ENCODE results near the gene GTF2A1L.
"Not testable (repeated sequence)": the region's sequence is repeated elsewhere in the genome, so short reads cannot be mapped to it uniquely, and the experiment has no call there.

GTF2A1L gene

GRCh38 chr2:48699348-48699930 lies 81.8 kb downstream of the GTF2A1L start:
- DNase-seq (ENCODE audit: low read depth) = no peak

- DNase-seq (ENCODE audit: low read depth) = not testable (repeated sequence)
Measured at GRCh38 chr2:48703621-48704020, 86.0 kb downstream of the GTF2A1L start.

DNA sequence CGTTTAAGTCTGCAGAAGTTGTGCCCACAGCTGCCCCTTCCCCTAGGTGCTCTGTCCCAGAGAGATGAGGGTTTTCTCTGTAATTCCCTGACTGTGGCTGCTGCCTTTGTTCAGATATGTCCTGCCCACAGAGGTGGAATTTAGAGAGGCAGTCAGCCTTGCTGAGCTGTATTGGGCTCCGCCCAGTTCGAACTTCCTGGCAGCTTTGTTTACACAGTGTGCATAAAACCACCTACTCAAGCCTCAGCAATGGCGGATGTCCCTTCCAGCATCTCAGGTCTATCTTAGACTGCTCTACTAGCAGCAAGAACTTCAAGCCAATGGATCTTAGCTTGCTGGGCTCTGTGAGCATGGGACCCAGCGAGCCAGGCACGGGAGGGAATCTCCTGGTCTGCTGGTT lies 89.8 kb downstream of the GTF2A1L start:
- DNase-seq (ENCODE audit: low read depth) = no peak

GRCh38 chr2:48709096-48710034 lies 91.7 kb downstream of the GTF2A1L start:
- DNase-seq (ENCODE audit: low read depth) = no peak

GRCh38 chr2:48711343-48711742 lies 93.7 kb downstream of the GTF2A1L start:
- DNase-seq (ENCODE audit: low read depth) = no peak

- DNase-seq (ENCODE audit: low read depth) = no peak
Measured at GRCh38 chr2:48712151-48712550, 94.5 kb downstream of the GTF2A1L start.

GRCh38 chr2:48713647-48714046 lies 96.0 kb downstream of the GTF2A1L start:
- no peak for DNase-seq (ENCODE audit: low read depth)

- no peak for DNase-seq (ENCODE audit: low read depth)
Measured at GRCh38 chr2:48714245-48714644, 96.6 kb downstream of the GTF2A1L start.

DNA sequence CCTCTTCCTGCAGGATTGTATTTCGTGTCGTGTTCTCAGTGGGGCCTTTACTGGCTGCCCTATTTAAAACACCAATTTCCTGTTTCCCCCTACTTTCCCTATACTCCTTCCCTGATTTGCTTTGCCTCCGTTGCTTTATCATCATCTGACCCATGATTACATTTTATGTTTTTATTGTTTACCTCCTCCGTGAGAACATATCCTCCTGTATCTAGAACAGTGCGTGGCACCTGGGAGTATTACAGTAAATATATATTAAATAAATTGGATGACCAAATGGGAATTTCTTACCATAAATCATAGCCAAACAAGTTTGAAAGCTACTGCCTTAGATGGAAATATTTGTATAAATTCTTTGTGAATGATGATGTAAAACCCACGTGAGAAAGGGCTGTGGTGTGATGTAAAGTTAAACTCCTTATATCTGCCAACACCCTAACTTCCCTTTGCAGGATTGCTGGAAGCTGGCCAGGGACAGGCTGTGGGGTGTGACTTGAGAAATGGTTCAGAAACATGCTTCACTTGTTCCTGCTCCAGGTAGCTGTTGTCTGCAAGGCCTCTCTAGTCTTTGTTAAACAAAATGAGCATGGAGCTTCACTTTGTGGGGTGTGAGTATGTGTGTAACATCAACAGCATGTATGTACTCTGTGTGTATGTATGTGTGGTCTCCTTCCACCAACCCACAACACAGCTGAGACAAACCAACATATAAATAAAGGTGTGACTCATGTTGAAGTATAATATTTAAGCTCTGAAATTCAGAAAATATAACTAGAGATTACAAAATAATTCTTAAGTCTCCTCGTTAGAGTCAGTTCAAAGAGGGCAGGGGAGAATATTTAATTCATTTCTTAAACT lies 97.6 kb downstream of the GTF2A1L start:
- no peak for DNase-seq (ENCODE audit: low read depth)

- no peak for DNase-seq (ENCODE audit: low read depth)
Measured at GRCh38 chr2:48715956-48716355, 98.3 kb downstream of the GTF2A1L start.

DNA sequence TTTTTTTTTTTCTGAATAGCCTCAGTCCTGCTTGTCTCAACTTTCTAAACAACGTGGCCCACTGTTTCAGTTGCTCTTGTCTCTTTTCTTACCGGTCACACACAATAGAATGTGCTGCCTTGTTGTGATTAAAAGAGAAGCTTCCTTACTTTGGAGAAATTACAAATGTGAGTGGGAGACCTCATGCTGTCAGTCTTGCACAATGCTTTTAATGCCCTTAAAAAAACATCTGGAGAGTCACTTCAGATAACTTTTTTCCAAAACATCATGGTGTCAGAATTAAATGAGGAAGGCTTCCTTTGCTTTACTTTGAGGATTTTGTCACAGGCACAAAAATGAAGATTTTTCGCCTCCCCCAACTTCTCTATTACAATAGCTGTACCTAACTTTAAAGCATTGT lies 100.2 kb downstream of the GTF2A1L start:
- no peak for DNase-seq (ENCODE audit: low read depth)

GRCh38 chr2:48719480-48720177 lies 102.0 kb downstream of the GTF2A1L start:
- no peak for DNase-seq (ENCODE audit: low read depth)

- DNase-seq (ENCODE audit: low read depth) = no peak
Measured at GRCh38 chr2:48721158-48721557, 103.5 kb downstream of the GTF2A1L start.

DNA sequence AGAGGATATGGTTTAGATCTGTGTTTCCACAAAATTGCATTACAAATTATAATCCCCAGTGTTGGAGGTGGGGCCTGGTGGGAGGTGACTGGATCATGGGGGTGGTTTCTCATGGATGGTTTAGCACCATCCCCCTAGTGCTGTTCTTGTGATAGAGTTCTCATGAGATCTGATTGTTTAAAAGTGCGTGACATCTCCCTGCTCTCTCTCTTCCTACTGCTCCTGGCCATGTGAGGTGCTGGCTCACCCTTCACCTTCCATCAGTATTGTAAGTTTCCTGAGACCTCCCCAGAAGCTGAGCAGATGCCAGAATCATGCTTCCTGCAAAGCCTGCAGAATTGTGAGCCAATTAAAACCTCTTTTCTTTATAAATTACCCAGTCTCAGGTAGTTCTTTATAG lies 104.7 kb downstream of the GTF2A1L start:
- no peak for DNase-seq (ENCODE audit: low read depth)

GRCh38 chr2:48723129-48723528 lies 105.5 kb downstream of the GTF2A1L start:
- no peak for DNase-seq (ENCODE audit: low read depth)

- DNase-seq (ENCODE audit: low read depth) = no peak
Measured at GRCh38 chr2:48724278-48724677, 106.6 kb downstream of the GTF2A1L start.

DNA sequence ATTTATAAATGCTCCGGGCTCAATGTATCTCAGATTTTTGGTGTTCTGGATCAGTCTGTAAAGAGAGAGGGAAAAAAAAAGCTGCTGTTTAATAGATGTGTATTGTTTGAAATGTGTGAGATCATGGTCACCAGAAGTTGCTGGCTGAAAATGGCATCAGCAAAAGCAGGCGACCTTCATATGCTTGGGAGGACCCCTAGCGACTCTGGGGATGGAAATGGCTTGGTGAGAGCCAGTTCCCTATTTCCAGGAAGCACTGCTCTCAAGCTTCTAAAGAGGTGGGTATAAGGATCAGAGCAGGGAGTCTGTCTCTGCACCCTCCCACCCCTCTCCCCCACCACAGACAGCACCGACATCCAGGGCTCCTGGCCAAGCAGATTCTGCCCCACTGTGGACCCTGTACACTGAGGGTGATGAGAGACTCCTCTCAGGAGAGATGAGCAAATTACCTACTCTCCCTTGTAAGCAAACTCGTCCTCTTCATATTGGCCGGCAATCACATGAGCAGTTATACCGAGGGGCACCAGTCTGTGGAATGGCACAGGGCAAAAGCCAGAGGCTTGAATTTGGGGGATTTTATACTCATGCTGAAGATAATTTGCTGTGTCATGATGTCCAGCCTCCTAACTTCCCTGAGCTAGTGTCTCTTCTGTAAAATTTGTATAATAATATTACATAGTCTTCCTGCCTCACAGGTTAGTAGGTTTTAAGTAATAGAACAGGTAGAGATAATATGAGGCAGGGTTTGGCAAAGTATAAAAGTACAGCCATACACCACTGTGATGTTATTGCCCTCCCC lies 108.2 kb downstream of the GTF2A1L start:
- DNase-seq (ENCODE audit: low read depth) = no peak

GRCh38 chr2:48727560-48727959 lies 109.9 kb downstream of the GTF2A1L start:
- DNase-seq (ENCODE audit: low read depth) = no peak

GRCh38 chr2:48728295-48728694 lies 110.6 kb downstream of the GTF2A1L start:
- no peak for DNase-seq (ENCODE audit: low read depth)

DNA sequence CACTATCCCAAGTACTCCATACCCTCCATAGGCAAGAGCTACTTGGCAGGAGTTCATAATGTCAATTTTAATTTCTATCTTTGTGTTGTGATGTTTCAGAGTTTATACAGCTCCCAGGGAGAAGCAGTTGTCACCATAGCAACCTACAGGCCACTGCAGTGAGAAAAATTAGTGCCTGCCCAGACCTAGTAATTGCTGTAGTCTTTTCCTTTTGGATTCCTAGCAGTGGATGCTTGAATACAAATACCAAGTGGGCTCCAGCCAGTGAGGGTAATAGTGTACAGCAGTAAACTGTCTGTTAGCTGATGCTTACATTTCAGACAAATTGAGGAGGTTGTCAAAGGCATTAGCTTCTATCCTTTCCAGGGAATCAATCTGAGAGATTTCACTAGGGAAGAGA lies 111.2 kb downstream of the GTF2A1L start:
- DNase-seq (ENCODE audit: low read depth) = no peak

All from T-helper 22 cell (primary cell).